Hepatic stellate cell (primary cell): Measurements from ENCODE around the gene LAMB2.

Experiments
- DNase-seq: peaks from one replicate; pipeline ENCODE4 v3.0.0; 2011; ENCODE audit warnings: low spot score

LAMB2 gene

GRCh38 chr3:49121132-49121736 is 11.6 kb downstream of the LAMB2 start:
- no peak for DNase-seq

GRCh38 chr3:49120438-49121131 is 12.3 kb downstream of the LAMB2 start, which contains the start of gene USP19:
USP19 (minus strand) TSS chr3:49120823; CDS start chr3:49119145, 1,678 bp downstream.
- peak; percentile 98 for DNase-seq

- DNase-seq: peak; percentile 52
Observed at GRCh38 chr3:49120096-49120437, 12.8 kb downstream of the LAMB2 start.

- DNase-seq: peak; percentile 65
Observed at GRCh38 chr3:49119439-49119838, 13.4 kb downstream of the LAMB2 start.

GRCh38 chr3:49119036-49119435 is 13.8 kb downstream of the LAMB2 start:
- no peak for DNase-seq

- DNase-seq: no peak
Observed at GRCh38 chr3:49112262-49112661, 20.6 kb downstream of the LAMB2 start.

- no peak for DNase-seq
Observed at GRCh38 chr3:49111347-49111746, 21.5 kb downstream of the LAMB2 start.

GRCh38 chr3:49110780-49111179 is 22.1 kb downstream of the LAMB2 start:
- no peak for DNase-seq

GRCh38 chr3:49108346-49108745 is 24.5 kb downstream of the LAMB2 start:
- no peak for DNase-seq

GRCh38 chr3:49104427-49105291 is 28.2 kb downstream of the LAMB2 start, which contains the start of gene QARS1:
QARS1 (minus strand) TSS chr3:49104757; CDS start chr3:49104733, 24 bp downstream.
- peak; percentile 99 for DNase-seq

- no peak for DNase-seq
Observed at GRCh38 chr3:49104052-49104426, 28.8 kb downstream of the LAMB2 start.

- no peak for DNase-seq
Observed at GRCh38 chr3:49100046-49100615, 32.7 kb downstream of the LAMB2 start.

- DNase-seq: no peak
Observed at GRCh38 chr3:49098910-49099630, 33.8 kb downstream of the LAMB2 start.

GRCh38 chr3:49098429-49098828 is 34.4 kb downstream of the LAMB2 start:
- DNase-seq: no peak

- peak; percentile 95 for DNase-seq
Observed at GRCh38 chr3:49093853-49094767, 38.7 kb downstream of the LAMB2 start, which contains the start of gene QRICH1. QRICH1 (minus strand) TSS chr3:49094071; CDS start chr3:49077017, 17,054 bp downstream.

- peak; percentile 68 for DNase-seq
Observed at GRCh38 chr3:49092938-49093852, 39.7 kb downstream of the LAMB2 start.

GRCh38 chr3:49081429-49081828 is 51.4 kb downstream of the LAMB2 start:
- no peak for DNase-seq

GRCh38 chr3:49079270-49079669 is 53.6 kb downstream of the LAMB2 start:
- DNase-seq: no peak

- no peak for DNase-seq
Observed at GRCh38 chr3:49076646-49077045, 56.2 kb downstream of the LAMB2 start.
